Tibial artery (tissue), 4 donors: ENCODE measurements around the gene UGGT1.

Source experiments
- DNase-seq, 2 donors: peaks; one replicate each; pipeline ENCODE4 v3.0.0-alpha.2; 2019
- H3K27ac ChIP-seq, 2 donors: fragments of 200-600 bp; sonication (generic) in 1 of 2; 1 replicate in 1 of 2; 2 replicates in 1 of 2; pipeline ENCODE4 v1.5.1; 2018 to 2019; ENCODE audit warnings: mild to moderate bottlenecking in 1 of 2
- H3K27me3 ChIP-seq, 2 donors: fragments of 200-600 bp; sonication (generic) in 1 of 2; one replicate each; pipeline versions ENCODE4 v1.5.1 to v1.6.0; 2016 to 2019
- H3K36me3 ChIP-seq, 3 donors: fragments of 200-600 bp; sonication (generic) in 2 of 3; one replicate each; pipeline ENCODE4 v1.5.1; 2016 to 2019; ENCODE audit warnings: mild to moderate bottlenecking in 2 of 3
- H3K4me1 ChIP-seq, 4 donors: fragments of 200-600 bp; sonication (generic) in 2 of 4; 1 replicate in 3 of 4; 2 replicates in 1 of 4; pipeline ENCODE4 v1.5.1; 2016 to 2019
- H3K4me3 ChIP-seq, 2 donors: fragments of 200-600 bp; sonication (generic) in 1 of 2; 1 replicate in 1 of 2; 2 replicates in 1 of 2; pipeline ENCODE4 v1.5.1; 2018 to 2019; ENCODE audit warnings: mild to moderate bottlenecking in 2 of 2
- H3K9me3 ChIP-seq, 3 donors: fragments of 200-600 bp; sonication (generic) in 1 of 3; one replicate each; pipeline ENCODE4 v1.5.1; 2016 to 2019
- CTCF ChIP-seq, 2 experiments: fragments of 200-600 bp in 1 of 2; fragments of 450-650 bp in 1 of 2; IDR thresholded peaks; one replicate each; pipeline ENCODE4 v1.5.1; 2017 to 2019; ENCODE audit warnings: antibody characterized with exemption in 2 of 2, mild to moderate bottlenecking in 1 of 2, moderate library complexity in 1 of 2
- intact Hi-C: fragments of 100-400 bp; cut with DNase I; formaldehyde crosslinking; loops from one replicate; pipeline ENCODE4 v1.15.0; 2023; ENCODE audit warnings: low total_unique reads

UGGT1 gene

GRCh38 chr2:128180031-128180430, 89.0 kb downstream of the UGGT1 start:
- Histone ChIP-seq H3K27me3 (no peaks in the 10 kb centered on the region), H3K36me3 (peaks cover 58 to 93% (median 80%) of the 10 kb centered on the region in 3 donors), H3K27ac (no peak overlapping the region), H3K4me3 (no peak overlapping the region), H3K4me1 (no peaks in the 10 kb centered on the region), H3K9me3 (no peaks in the 10 kb centered on the region)
- intact Hi-C loops = loop anchor here (5.0 kb wide), 1 partner anchor 52 kb away; no protein-coding TSS in a partner anchor
- DNase-seq = no peak
- TF ChIP-seq CTCF (IDR thresholded peaks at IDR 0.05) = no peak

- Histone ChIP-seq H3K27ac (no peak overlapping the region), H3K36me3 (peaks cover 71 to 85% (median 71%) of the 10 kb centered on the region in 3 donors), H3K4me1 (no peaks in the 10 kb centered on the region), H3K27me3 (no peaks in the 10 kb centered on the region), H3K4me3 (no peak overlapping the region), H3K9me3 (no peaks in the 10 kb centered on the region)
- intact Hi-C loops = no loop called here
- TF ChIP-seq CTCF (IDR thresholded peaks at IDR 0.05) = no peak
- DNase-seq = no peak
Observed at GRCh38 chr2:128185576-128185975, 94.6 kb downstream of the UGGT1 start.

- Histone ChIP-seq H3K27me3 (no peaks in the 10 kb centered on the region), H3K4me3 (no peak overlapping the region), H3K27ac (no peak overlapping the region), H3K4me1 (no peaks in the 10 kb centered on the region), H3K9me3 (no peaks in the 10 kb centered on the region), H3K36me3 (peaks cover 66 to 85% (median 69%) of the 10 kb centered on the region in 3 donors)
- intact Hi-C loops = no loop called here
- DNase-seq = no peak
- no peak for TF ChIP-seq CTCF (IDR thresholded peaks at IDR 0.05)
Observed at GRCh38 chr2:128187032-128187654, 96.1 kb downstream of the UGGT1 start.

GRCh38 chr2:128195435-128195984, 104.5 kb downstream of the UGGT1 start:
- no peak overlapping the region for H3K27ac ChIP-seq
- intact Hi-C loops = no loop called here
- no peaks in the 10 kb centered on the region for H3K9me3 ChIP-seq
- peaks cover 10 to 17% (median 16%) of the 10 kb centered on the region in 3 donors for H3K36me3 ChIP-seq
- no peak overlapping the region for H3K4me3 ChIP-seq
- H3K27me3 ChIP-seq = no peaks in the 10 kb centered on the region
- TF ChIP-seq CTCF (IDR thresholded peaks at IDR 0.05) = no peak
- H3K4me1 ChIP-seq = no peaks in the 10 kb centered on the region
- no peak for DNase-seq

GRCh38 chr2:128196026-128196425, 105.0 kb downstream of the UGGT1 start:
- no peaks in the 10 kb centered on the region for H3K27me3 ChIP-seq
- H3K27ac ChIP-seq = no peak overlapping the region
- peaks cover 5 to 12% (median 11%) of the 10 kb centered on the region in 3 donors for H3K36me3 ChIP-seq
- no peak for DNase-seq
- intact Hi-C loops = no loop called here
- no peaks in the 10 kb centered on the region for H3K9me3 ChIP-seq
- no peaks in the 10 kb centered on the region for H3K4me1 ChIP-seq
- TF ChIP-seq CTCF (IDR thresholded peaks at IDR 0.05) = no peak
- no peak overlapping the region for H3K4me3 ChIP-seq
